Measurements from ENCODE around the gene EIF3J. TPM values are rescaled to one million over a fixed set of nuclear protein-coding genes. Genes with fewer than 3 reads are reported as not detected.

The EIF3J gene
- total RNA-seq, 6 experiments from 2014 or later, result 83.2 to 120 (median 87.5) TPM

- no peaks in the 10 kb centered on the region for H3K9me3 Mint-ChIP-seq
- no peak for DNase-seq
- H3K27me3 Mint-ChIP-seq (ENCODE audit: insufficient read depth), result peaks cover 5% of the 10 kb centered on the region
- peak overlapping the region; percentile 72 for H3K27ac Mint-ChIP-seq
- peak overlapping the region; percentile 95 for H3K4me3 Mint-ChIP-seq
- peaks cover 38% of the 10 kb centered on the region for H3K4me1 Mint-ChIP-seq (ENCODE audit: low read depth)
- peaks cover 36% of the 10 kb centered on the region for H3K36me3 Mint-ChIP-seq (ENCODE audit: low read depth)
- TF ChIP-seq CTCF (IDR thresholded peaks at IDR 0.05), result no peak
Observed at GRCh38 chr15:44535092-44535491, 1.9 kb upstream of the EIF3J start.

- DNase-seq, result no peak
- Mint-ChIP-seq H3K4me3 (peak overlapping the region; percentile 95), H3K27ac (peak overlapping the region; percentile 98), H3K27me3 (ENCODE audit: insufficient read depth) (peaks cover 5% of the 10 kb centered on the region), H3K4me1 (ENCODE audit: low read depth) (peaks cover 40% of the 10 kb centered on the region), H3K9me3 (no peaks in the 10 kb centered on the region), H3K36me3 (ENCODE audit: low read depth) (peaks cover 41% of the 10 kb centered on the region)
- no peak for TF ChIP-seq CTCF (IDR thresholded peaks at IDR 0.05)
Observed at GRCh38 chr15:44535523-44536301, 1.2 kb upstream of the EIF3J start.

- H3K27me3 Mint-ChIP-seq (ENCODE audit: insufficient read depth), result peaks cover 5% of the 10 kb centered on the region
- H3K27ac Mint-ChIP-seq, result peak overlapping the region; percentile 98
- DNase-seq, result peak; percentile 83
- H3K4me1 Mint-ChIP-seq (ENCODE audit: low read depth), result peaks cover 44% of the 10 kb centered on the region
- H3K4me3 Mint-ChIP-seq, result peak overlapping the region; percentile 95
- H3K9me3 Mint-ChIP-seq, result no peaks in the 10 kb centered on the region
- TF ChIP-seq CTCF (IDR thresholded peaks at IDR 0.05), result peak; percentile 68
- H3K36me3 Mint-ChIP-seq (ENCODE audit: low read depth), result peaks cover 49% of the 10 kb centered on the region
Observed at GRCh38 chr15:44536302-44536961, 515 bp upstream of the EIF3J start.

GRCh38 chr15:44537735-44538240 is 841 bp downstream of the EIF3J start:
- H3K36me3 Mint-ChIP-seq (ENCODE audit: low read depth), result peaks cover 57% of the 10 kb centered on the region
- peak overlapping the region; percentile 95 for H3K4me3 Mint-ChIP-seq
- no peaks in the 10 kb centered on the region for H3K9me3 Mint-ChIP-seq
- no peak for DNase-seq
- peaks cover 58% of the 10 kb centered on the region for H3K4me1 Mint-ChIP-seq (ENCODE audit: low read depth)
- H3K27me3 Mint-ChIP-seq (ENCODE audit: insufficient read depth), result peaks cover 5% of the 10 kb centered on the region
- H3K27ac Mint-ChIP-seq, result peak overlapping the region; percentile 98
- TF ChIP-seq CTCF (IDR thresholded peaks at IDR 0.05), result peak; percentile 24

GRCh38 chr15:44541282-44541958 is 4.5 kb downstream of the EIF3J start:
- peaks cover 1% of the 10 kb centered on the region for H3K27me3 Mint-ChIP-seq (ENCODE audit: insufficient read depth)
- peaks cover 60% of the 10 kb centered on the region for H3K4me1 Mint-ChIP-seq (ENCODE audit: low read depth)
- TF ChIP-seq CTCF (IDR thresholded peaks at IDR 0.05), result no peak
- peak overlapping the region; percentile 65 for H3K27ac Mint-ChIP-seq
- peak overlapping the region; percentile 75 for H3K4me3 Mint-ChIP-seq
- peak; percentile 79 for DNase-seq
- no peaks in the 10 kb centered on the region for H3K9me3 Mint-ChIP-seq
- H3K36me3 Mint-ChIP-seq (ENCODE audit: low read depth), result peaks cover 45% of the 10 kb centered on the region
